GM19240 (cell line): ENCODE measurements around the gene BROX.
"Not testable (repeated sequence)": the region's sequence is repeated elsewhere in the genome, so short reads cannot be mapped to it uniquely, and the experiment has no call there.

Experiments used
- DNase-seq: peaks from one replicate; pipeline ENCODE4 v3.0.0; 2011; ENCODE audit warnings: low spot score; ENCODE audit not compliant: insufficient read length

BROX gene, protein sequence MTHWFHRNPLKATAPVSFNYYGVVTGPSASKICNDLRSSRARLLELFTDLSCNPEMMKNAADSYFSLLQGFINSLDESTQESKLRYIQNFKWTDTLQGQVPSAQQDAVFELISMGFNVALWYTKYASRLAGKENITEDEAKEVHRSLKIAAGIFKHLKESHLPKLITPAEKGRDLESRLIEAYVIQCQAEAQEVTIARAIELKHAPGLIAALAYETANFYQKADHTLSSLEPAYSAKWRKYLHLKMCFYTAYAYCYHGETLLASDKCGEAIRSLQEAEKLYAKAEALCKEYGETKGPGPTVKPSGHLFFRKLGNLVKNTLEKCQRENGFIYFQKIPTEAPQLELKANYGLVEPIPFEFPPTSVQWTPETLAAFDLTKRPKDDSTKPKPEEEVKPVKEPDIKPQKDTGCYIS

GRCh38 chr1:222712253-222713090 is at the start of gene BROX, which contains the start of gene AIDA:
BROX (plus strand) TSS chr1:222712564; CDS start chr1:222715700, 3,136 bp downstream.
AIDA (minus strand) TSS chr1:222712491; CDS start chr1:222712317, 174 bp downstream.
- peak; percentile 58 for DNase-seq

GRCh38 chr1:222663431-222663934 is 48.9 kb upstream of the BROX start:
- DNase-seq, result no peak

- DNase-seq, result no peak
These were observed 46.4 kb upstream of the BROX start for GRCh38 chr1:222665964-222666363.

DNA sequence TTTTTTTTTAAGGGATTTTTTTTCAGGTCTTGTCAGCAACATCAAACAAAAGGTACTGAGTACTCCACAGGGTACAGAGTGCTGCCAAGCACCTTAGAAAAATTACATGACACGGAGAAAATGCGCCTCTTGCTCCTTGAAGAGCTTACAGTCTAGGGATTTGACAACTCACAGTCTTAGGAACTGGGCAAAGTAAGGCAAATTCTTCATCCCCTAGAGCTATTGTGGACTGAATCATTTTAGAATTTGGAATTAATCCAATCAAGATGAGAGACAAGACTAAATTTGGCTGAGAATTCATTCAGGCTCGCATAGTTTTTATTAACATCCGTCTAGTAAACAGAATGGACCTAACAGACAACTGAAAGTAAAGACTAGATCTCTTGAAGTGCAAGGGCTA is 44.2 kb upstream of the BROX start:
- not testable (repeated sequence) for DNase-seq

DNA sequence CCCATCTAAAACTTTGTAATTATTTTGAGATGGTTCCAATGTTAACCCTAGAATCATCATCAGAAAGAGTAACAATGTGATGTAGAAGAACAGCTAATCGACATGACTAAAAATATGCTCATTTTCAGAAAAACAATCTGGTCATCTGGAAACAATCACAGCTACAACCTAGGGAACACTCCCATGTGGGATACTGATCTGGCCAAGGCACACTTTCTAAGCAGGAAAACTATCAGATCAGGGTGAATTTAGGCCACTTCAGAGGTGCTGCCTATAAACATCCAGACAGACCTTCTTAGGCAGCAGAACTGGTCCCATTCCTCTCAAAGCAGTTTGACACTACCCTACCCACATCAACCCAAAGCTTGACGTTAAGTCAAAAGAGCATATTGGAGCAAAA is 43.3 kb upstream of the BROX start:
- DNase-seq, result not testable (repeated sequence)

GRCh38 chr1:222670110-222670509 is 42.3 kb upstream of the BROX start:
- DNase-seq, result no peak

DNA sequence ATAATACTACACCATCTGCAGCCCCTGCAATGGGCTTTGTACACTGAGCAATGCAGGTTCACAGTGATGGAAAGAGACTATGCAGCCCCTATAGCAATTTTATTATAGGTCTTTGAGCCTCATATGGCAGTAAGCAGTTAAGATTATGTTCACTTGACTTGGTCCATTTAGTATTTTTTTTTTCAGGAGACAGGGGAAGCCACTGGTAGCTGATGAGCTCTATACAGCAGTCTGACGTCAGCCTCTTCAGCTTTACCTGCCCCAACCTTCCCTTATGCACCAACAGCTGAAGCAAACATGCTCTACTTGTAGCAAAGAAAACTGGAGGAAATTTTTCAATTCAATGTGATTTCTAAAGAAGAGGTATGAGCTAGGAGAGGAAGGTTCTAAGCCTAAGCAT is 32.3 kb upstream of the BROX start:
- no peak for DNase-seq

DNA sequence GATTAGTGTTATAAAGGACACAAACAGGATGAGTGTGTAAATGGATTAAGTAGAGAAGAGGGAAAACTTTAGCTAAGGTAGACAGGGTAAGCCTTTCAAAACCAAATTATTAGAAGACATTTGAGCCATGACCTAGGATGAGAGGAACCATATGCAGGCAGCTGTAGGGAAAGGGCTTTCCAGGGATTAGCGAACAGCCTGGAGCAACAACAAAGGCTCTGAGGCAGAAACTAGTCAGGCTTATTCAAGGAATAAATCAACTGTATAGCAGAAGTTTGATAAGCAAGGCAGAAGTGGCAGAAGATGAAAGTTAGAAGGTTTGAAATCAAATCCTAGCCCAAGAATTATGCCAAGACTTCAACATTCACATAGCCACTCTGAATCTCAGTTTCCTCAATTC is 21.3 kb upstream of the BROX start:
- no peak for DNase-seq

DNA sequence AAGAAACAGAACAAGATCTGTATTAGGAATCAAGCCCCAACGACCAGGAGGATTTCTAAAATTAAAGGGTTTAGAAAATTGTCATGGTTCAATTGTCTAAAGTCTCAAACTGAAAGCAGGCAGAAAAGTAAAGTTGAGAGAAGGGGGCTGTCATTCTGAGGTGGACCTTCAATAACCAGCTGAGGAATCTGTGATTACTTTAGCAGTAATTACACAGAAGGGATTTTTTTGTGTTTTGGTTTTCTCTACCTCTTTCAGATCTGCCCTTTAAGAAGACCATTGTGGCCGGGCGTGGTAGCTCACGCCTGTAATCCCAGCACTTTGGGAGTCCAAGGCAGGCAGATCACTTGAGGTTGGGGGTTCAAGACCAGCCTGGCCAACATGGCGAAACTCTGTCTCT is 17.4 kb upstream of the BROX start:
- no peak for DNase-seq

GRCh38 chr1:222696741-222697140 is 15.6 kb upstream of the BROX start:
- DNase-seq, result no peak

GRCh38 chr1:222697203-222697602 is 15.2 kb upstream of the BROX start:
- DNase-seq, result no peak

- no peak for DNase-seq
These were observed 14.5 kb upstream of the BROX start for GRCh38 chr1:222697826-222698225.

DNA sequence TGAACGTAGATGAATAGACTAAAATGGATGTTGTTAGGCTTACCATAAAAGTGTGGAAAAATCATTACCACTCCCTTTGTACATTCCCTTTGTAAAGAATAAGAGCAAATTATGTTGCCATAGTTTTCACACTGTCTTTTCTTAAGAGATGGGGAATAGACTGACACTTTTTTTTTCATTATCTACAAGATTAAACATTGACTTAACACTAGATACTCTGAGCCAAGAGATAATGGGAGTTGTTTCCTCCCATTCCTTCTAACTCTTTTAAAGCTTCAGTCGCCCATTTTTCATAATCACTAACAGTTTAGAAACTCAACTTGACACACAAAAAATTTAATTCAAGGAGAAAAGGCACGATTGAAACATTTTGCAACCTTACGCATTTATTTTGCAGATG is 10.2 kb upstream of the BROX start:
- DNase-seq, result no peak

DNA sequence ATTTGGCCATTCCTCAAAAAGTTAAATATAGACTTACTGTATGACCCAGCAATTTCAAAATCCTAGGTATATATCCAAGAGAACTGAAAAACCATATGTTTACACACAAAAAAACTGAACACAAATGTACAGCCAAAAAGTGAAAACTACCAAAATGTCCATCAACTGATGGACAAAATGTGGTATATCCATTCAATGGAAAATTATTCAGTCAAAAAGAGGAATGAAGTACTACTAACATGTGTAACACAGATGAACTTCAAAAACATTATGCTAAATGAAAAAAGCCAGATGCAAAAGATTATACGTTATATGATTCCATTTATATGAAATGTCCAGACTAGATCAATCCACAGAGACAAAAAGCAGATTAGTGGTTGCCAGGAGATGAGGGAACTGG is 8.1 kb upstream of the BROX start:
- DNase-seq, result no peak

GRCh38 chr1:222706815-222707214 is 5.5 kb upstream of the BROX start:
- no peak for DNase-seq

DNA sequence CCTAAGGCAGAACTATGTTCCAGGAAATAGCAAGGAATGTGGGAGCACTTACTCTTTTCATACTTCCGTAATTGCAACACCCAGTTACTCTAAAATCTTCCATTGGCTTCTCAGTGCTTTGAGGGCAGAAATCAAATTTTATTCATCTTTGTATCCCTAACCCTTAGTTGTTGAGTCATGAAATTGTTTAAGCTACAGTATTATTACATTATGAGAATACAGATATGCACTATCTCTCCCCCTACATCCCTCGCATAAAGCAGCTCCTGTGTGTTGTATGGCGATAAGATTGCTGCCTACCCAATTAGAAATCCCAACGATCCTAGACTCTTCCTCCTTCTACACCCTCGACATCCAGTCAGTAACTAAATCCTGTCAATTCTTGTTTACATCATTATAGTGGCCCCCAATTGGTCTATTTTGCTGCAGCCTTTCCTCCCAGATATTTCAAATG is 2.6 kb upstream of the BROX start:
- no peak for DNase-seq

- no peak for DNase-seq
These were observed 778 bp upstream of the BROX start for GRCh38 chr1:222711319-222712252.

DNA sequence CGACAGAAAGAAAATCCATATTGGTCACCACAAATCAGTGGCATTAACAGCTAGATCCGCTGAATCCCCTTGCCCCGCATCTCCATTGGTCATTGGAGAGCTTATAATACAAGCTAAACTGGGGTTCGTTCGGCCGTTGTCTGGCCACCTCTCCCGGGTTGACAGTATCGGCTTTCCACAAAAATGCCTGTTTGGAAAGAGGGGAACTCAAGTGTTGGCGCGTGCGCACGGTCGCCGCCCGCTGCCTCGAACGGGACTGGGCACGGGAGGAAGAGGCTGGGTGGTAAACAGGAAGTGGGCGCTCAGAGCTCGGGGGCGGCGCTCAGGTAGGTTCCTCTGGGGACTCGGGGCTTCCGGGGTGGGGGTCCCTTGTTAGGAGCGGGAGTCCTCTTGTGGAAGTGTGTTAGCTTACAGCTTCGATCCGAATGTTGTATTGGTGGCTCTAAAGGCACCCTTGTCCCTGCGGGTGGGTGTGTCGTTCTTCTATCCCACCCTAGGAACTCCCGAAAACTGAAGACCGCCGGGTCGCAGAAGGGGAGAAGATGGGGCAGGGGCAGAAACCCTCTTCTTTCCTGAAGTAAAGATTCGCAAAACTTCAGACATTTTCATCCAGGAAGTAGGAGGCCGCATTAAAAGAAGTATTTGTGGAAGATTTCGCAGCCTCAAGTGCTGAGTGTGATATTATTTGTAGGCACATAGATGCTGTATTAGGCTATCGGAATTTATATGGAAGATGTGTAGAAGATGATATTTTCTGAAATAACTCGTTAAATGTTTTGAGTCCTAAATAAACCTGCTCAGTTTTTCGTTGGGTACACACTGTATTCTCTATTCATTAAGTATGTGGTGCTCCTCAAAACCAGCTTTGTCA is 962 bp downstream of the BROX start:
- peak; percentile 33 for DNase-seq

DNA sequence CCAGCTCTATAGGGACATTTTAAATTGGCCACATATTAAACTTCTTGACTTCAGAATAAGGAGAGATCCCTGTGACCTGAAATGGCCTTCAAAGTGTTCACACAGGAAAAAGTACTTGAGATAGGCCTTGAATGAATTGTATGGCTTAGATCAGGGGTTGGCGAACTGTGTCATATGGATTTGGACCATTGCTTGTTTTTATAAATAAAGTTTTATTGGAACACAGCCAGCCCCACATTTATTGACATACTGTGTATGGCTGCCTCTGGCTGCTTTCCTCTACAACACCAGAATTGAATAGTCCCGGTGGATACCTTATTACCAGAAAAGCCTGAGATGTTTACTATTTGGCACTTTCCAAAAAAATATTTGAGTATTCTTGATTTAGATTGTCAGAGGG is 4.0 kb downstream of the BROX start:
- no peak for DNase-seq

DNA sequence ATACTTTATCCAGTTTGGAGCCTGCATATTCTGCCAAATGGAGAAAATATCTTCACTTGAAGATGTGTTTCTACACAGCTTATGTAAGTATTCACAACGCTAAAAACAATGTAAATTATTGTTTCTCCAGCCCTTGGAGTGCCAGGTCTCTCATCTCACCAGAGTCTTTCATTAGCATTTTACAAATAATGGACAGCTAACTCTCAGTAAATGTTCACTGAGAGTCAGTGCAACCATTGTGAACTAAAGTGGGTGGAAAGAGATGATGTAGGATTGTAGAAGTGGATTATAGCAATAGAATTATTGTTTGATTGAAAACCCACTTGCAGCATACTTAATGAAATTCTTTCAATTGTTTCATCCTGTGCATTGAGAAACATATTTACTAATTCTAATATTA is 16.4 kb downstream of the BROX start:
- no peak for DNase-seq
